Bronchial epithelial cell (primary cell): ENCODE data around the gene FBXW2. TPM values are rescaled to one million over a fixed set of nuclear protein-coding genes. Genes with fewer than 3 reads are reported as not detected.

Experiments
- DNase-seq: peaks from one replicate; pipeline ENCODE4 v3.0.0-alpha.2; 2010; ENCODE audit warnings: low read depth
- FAIRE-seq: peaks from 2 replicates; lab custom pipeline; 2011; peaks lifted over from hg19 to GRCh38; lab: Jason Lieb, UNC
- H3K27me3 ChIP-seq: 2 replicates; pipeline ENCODE4 v1.5.1; 2011; ENCODE audit warnings: low read length; ENCODE audit not compliant: control insufficient read depth, insufficient read depth
- H3K36me3 ChIP-seq: 2 replicates; pipeline ENCODE4 v1.5.1; 2011; ENCODE audit warnings: low read length; ENCODE audit not compliant: control insufficient read depth, insufficient read depth
- H3K4me3 ChIP-seq: 2 replicates; pipeline ENCODE4 v1.5.1; 2011; ENCODE audit warnings: mild to moderate bottlenecking, low read depth, low read length, control low read depth
- CTCF ChIP-seq: IDR thresholded peaks from 2 replicates; pipeline ENCODE4 v1.5.1; 2011; ENCODE audit warnings: mild to moderate bottlenecking, moderate library complexity, low read length, control low read depth, inconsistent platforms; ENCODE audit not compliant: insufficient read depth, severe bottlenecking
- total RNA-seq: library from RNA; depleted of rRNA; stranded (reverse); fragments of >200 nt; gene quantifications from 2 replicates; pipeline ENCODE4 v1.2.1, GENCODE V29; 2014

FBXW2 gene
- total RNA-seq, 1 donor from 2014 or later, result 31.1 TPM

- Histone ChIP-seq H3K4me3 (no peak overlapping the region), H3K36me3 (no peaks in the 10 kb centered on the region), H3K27me3 (no peaks in the 10 kb centered on the region)
- DNase-seq (no peak), FAIRE-seq (no peak)
- TF ChIP-seq CTCF, result no peak
These were observed 52.0 kb downstream of the FBXW2 start for GRCh38 chr9:120741191-120741590.

GRCh38 chr9:120740132-120740531, 53.1 kb downstream of the FBXW2 start:
- no peak for TF ChIP-seq CTCF
- Histone ChIP-seq H3K27me3 (no peaks in the 10 kb centered on the region), H3K36me3 (no peaks in the 10 kb centered on the region), H3K4me3 (no peak overlapping the region)
- no peak for DNase-seq
- FAIRE-seq, result no peak

GRCh38 chr9:120737416-120738165, 55.6 kb downstream of the FBXW2 start:
- FAIRE-seq, result no peak
- no peak for TF ChIP-seq CTCF
- H3K27me3 ChIP-seq, result no peaks in the 10 kb centered on the region
- no peaks in the 10 kb centered on the region for H3K36me3 ChIP-seq
- no peak for DNase-seq
- H3K4me3 ChIP-seq, result no peak overlapping the region

GRCh38 chr9:120736881-120737280, 56.3 kb downstream of the FBXW2 start:
- H3K4me3 ChIP-seq, result no peak overlapping the region
- no peaks in the 10 kb centered on the region for H3K27me3 ChIP-seq
- no peaks in the 10 kb centered on the region for H3K36me3 ChIP-seq
- no peak for FAIRE-seq
- TF ChIP-seq CTCF, result no peak
- no peak for DNase-seq

GRCh38 chr9:120735415-120736126, 57.6 kb downstream of the FBXW2 start:
- no peak overlapping the region for H3K4me3 ChIP-seq
- H3K36me3 ChIP-seq, result no peaks in the 10 kb centered on the region
- DNase-seq (peak; percentile 72), FAIRE-seq (no peak)
- no peak for TF ChIP-seq CTCF
- H3K27me3 ChIP-seq, result no peaks in the 10 kb centered on the region
